Activated CD4-positive, alpha-beta T cell treated with anti-CD3 and anti-CD28 coated beads, Interleukin-2, amount 10 ng/mL, durations not matched to agents 24 days and 14 days (primary cell): ENCODE data around the gene RBM44. TPM values are rescaled to one million over a fixed set of nuclear protein-coding genes. Genes with fewer than 3 reads are reported as not detected.

Experiments used
- DNase-seq: peaks from one replicate; pipeline ENCODE4 v3.0.0; 2022
- H3K27ac Mint-ChIP-seq: one replicate; pipeline ENCODE4 v1.8.0; 2022; ENCODE audit warnings: mild to moderate bottlenecking, mixed read lengths
- H3K27me3 Mint-ChIP-seq: one replicate; pipeline ENCODE4 v1.8.0; 2022; ENCODE audit warnings: mixed read lengths
- H3K36me3 Mint-ChIP-seq: one replicate; pipeline ENCODE4 v1.8.0; 2022; ENCODE audit warnings: low read depth, mild to moderate bottlenecking, mixed read lengths
- H3K4me1 Mint-ChIP-seq: one replicate; pipeline ENCODE4 v1.8.0; 2021; ENCODE audit warnings: mixed read lengths
- H3K4me3 Mint-ChIP-seq: one replicate; pipeline ENCODE4 v1.8.0; 2022; ENCODE audit warnings: mild to moderate bottlenecking, moderate library complexity, mixed read lengths
- H3K9me3 Mint-ChIP-seq: one replicate; pipeline ENCODE4 v1.8.0; 2021; ENCODE audit warnings: mixed read lengths
- intact Hi-C: fragments of 100-400 bp; cut with micrococcal nuclease; formaldehyde crosslinking; loops from one replicate; pipeline ENCODE4 v1.15.1; 2023
- total RNA-seq: library from RNA; stranded (reverse); gene quantifications from 2 replicates; pipeline ENCODE4 v1.2.3, GENCODE V29; 2022

RBM44 gene
- total RNA-seq, 1 donor from 2014 or later, result 0.42 TPM

GRCh38 chr2:237854295-237854694, 55.7 kb downstream of the RBM44 start:
- peaks cover 8% of the 10 kb centered on the region for H3K4me1 Mint-ChIP-seq
- H3K27ac Mint-ChIP-seq, result no peak overlapping the region
- H3K9me3 Mint-ChIP-seq, result no peaks in the 10 kb centered on the region
- no peaks in the 10 kb centered on the region for H3K36me3 Mint-ChIP-seq
- peak; percentile 37 for DNase-seq
- H3K4me3 Mint-ChIP-seq, result no peak overlapping the region
- H3K27me3 Mint-ChIP-seq, result peaks cover 48% of the 10 kb centered on the region
- intact Hi-C loops, result loop anchor here (10.0 kb wide), 2 partner anchors 161 to 281 kb away; partner anchors contain the start of gene KLHL30

DNA sequence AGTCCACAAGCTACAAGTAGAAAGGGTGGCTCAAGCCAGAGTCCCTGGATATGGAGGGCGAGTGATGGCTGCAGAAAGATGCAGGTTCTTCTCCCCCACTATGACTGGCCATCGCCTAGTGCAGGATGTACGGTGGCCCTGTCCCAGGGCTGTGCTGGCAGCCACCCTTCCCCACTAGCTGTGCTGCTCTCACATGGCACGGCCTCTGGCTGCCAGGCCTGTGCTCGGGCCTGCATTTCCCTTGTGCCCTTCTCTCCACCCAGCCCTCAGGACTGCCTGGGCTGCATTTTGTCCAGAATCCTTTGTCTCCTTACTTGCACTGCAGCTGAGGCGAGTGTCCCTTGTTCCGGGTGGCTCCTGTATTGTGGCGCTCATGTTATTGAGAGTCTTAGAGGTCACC, 59.2 kb downstream of the RBM44 start:
- Mint-ChIP-seq H3K27ac (no peak overlapping the region), H3K4me3 (no peak overlapping the region), H3K27me3 (peaks cover 55% of the 10 kb centered on the region), H3K9me3 (no peaks in the 10 kb centered on the region), H3K4me1 (peaks cover 12% of the 10 kb centered on the region), H3K36me3 (no peaks in the 10 kb centered on the region)
- intact Hi-C loops, result loop anchor here (1.0 to 10.0 kb wide), 6 partner anchors 41 to 406 kb away; partner anchors contain the start of gene KLHL30
- DNase-seq, result peak; percentile 45

GRCh38 chr2:237858294-237859081, 59.9 kb downstream of the RBM44 start:
- peaks cover 52% of the 10 kb centered on the region for H3K27me3 Mint-ChIP-seq
- H3K4me3 Mint-ChIP-seq, result peak overlapping the region; percentile 65
- DNase-seq, result peak; percentile 87
- intact Hi-C loops, result loop anchor here (1.0 to 10.0 kb wide), 6 partner anchors 40 to 405 kb away; partner anchors contain the start of gene KLHL30
- H3K36me3 Mint-ChIP-seq, result no peaks in the 10 kb centered on the region
- H3K9me3 Mint-ChIP-seq, result no peaks in the 10 kb centered on the region
- H3K27ac Mint-ChIP-seq, result peak overlapping the region; percentile 30
- H3K4me1 Mint-ChIP-seq, result peaks cover 12% of the 10 kb centered on the region

GRCh38 chr2:237859082-237859433, 60.5 kb downstream of the RBM44 start:
- Mint-ChIP-seq H3K9me3 (no peaks in the 10 kb centered on the region), H3K4me3 (peak overlapping the region; percentile 65), H3K36me3 (no peaks in the 10 kb centered on the region), H3K27me3 (peaks cover 50% of the 10 kb centered on the region), H3K27ac (peak overlapping the region; percentile 0), H3K4me1 (peaks cover 12% of the 10 kb centered on the region)
- intact Hi-C loops, result loop anchor here (2.0 to 10.0 kb wide), 4 partner anchors 40 to 276 kb away; partner anchors contain the start of gene KLHL30
- DNase-seq, result no peak

DNA sequence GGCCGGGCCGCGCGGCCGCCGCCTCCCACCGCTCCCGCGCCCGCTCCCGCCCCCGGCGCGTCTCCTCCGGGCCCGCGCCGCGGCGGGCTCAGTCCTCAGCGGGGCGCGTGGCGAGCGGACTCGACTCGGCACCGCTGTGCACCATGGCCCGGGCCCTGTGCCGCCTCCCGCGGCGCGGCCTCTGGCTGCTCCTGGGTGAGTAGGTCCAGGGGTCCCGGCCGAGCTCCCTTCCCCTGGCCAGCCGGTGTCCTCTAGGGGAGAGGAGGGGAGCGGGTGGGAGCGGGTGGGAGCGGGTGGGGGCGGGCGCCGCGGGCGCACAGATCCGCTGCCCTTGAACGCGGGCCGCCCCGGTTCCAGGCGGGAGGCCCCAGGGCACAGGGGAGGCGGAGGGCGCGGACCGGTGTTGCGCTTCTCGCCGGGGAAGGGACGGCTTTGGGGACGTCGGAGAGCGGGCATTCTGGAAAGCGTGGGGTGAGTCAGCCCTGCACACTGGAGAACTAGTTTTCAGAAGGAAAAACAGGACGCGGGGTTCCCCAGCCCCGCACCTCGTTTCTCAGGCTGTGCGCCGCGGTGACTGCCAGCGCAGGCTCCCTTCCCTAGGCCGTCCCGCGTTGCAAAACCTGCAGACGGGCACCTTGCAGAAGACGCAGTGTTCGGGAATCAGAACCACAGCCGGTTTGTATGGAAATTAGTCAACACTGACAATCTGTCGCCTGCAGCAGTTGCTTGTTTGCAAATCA, 61.1 kb downstream of the RBM44 start, which contains the start of gene RAMP1:
RAMP1 (plus strand) TSS at position 91 of the 740 bp plus-strand sequence; CDS start at position 144, 53 bp downstream.
- H3K27ac Mint-ChIP-seq, result peak within 1 kb of the TSS; percentile 30
- no peaks in the 10 kb centered on the region for H3K9me3 Mint-ChIP-seq
- peaks cover 14% of the 10 kb centered on the region for H3K4me1 Mint-ChIP-seq
- intact Hi-C loops, result loop anchor here (2.0 to 10.0 kb wide), 4 partner anchors 39 to 275 kb away; partner anchors contain the start of gene KLHL30
- peak within 1 kb of the TSS; percentile 81 for H3K4me3 Mint-ChIP-seq
- H3K27me3 Mint-ChIP-seq, result peaks cover 47% of the 10 kb centered on the region
- DNase-seq, result peak; percentile 73
- no peaks in the 10 kb centered on the region for H3K36me3 Mint-ChIP-seq

DNA sequence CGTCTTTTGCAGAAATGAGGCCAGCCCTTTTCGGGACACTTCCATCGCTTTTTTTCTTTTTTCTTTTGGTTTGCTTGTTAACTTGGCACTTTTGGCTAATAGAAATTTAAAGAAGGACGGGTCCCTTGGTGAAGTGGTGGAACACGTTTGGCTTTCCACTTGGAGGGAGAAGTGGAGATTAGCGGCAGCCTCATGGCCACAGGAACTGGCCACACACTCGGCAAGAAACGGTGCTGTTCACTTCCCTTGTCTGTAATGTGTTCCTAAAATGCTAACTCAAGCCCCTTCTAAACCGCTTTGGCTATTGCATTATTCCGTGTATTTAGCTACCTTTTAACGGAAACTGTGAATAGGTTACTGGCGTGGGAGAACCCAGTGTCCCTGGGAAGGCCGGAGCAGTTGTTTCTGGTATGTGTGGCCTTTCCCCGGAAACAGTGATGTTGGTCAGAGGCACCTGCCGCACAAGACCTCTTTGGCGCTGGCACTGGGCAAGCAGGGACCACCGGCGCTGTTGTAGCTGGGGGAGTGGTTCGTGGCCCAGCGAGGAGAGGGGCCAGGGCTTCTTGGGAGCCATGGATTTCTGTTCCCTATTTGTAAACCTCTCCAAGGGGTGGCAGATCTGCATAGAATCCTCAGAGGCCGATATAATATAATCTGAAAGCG, 61.8 kb downstream of the RBM44 start:
- H3K4me1 Mint-ChIP-seq, result peaks cover 17% of the 10 kb centered on the region
- peaks cover 41% of the 10 kb centered on the region for H3K27me3 Mint-ChIP-seq
- H3K36me3 Mint-ChIP-seq, result no peaks in the 10 kb centered on the region
- H3K27ac Mint-ChIP-seq, result no peak overlapping the region
- H3K4me3 Mint-ChIP-seq, result peak overlapping the region; percentile 81
- DNase-seq, result no peak
- intact Hi-C loops, result no loop called here
- H3K9me3 Mint-ChIP-seq, result no peaks in the 10 kb centered on the region

DNA sequence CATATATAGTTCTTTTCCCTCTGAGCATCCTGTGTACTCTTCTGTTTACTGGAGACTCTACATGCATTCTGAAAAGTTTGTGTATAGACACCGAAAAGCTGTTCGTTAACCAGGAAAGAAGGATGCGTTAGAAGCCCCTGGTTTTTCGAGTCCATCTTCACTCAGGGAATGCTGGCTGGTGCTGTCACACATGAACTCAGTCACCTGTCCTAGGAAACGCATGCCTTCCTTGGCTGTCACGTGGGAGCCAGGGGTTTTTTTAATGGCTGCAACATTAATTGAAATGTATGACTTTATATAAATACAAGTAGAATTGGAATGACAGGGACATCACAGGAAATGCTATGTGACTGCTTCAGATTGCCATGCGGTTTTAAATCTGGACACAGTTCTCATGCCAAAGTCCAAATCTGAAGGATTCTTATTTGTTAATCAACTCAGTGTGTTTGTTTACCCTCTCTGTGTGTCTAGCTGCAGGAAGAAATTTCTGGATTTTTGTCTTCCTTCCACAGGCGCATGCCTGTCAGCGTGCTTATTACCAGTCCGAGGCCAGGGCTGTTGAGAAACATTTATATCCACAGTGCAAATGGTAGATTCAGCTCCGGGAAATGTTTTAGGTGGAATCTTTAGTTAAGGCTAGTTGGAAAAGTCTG, 63.4 kb downstream of the RBM44 start:
- intact Hi-C loops, result no loop called here
- peaks cover 19% of the 10 kb centered on the region for H3K4me1 Mint-ChIP-seq
- no peak overlapping the region for H3K27ac Mint-ChIP-seq
- no peaks in the 10 kb centered on the region for H3K9me3 Mint-ChIP-seq
- H3K36me3 Mint-ChIP-seq, result no peaks in the 10 kb centered on the region
- DNase-seq, result no peak
- peaks cover 31% of the 10 kb centered on the region for H3K27me3 Mint-ChIP-seq
- no peak overlapping the region for H3K4me3 Mint-ChIP-seq

GRCh38 chr2:237862528-237862895, 63.9 kb downstream of the RBM44 start:
- H3K27ac Mint-ChIP-seq, result no peak overlapping the region
- H3K4me3 Mint-ChIP-seq, result no peak overlapping the region
- DNase-seq, result no peak
- peaks cover 19% of the 10 kb centered on the region for H3K4me1 Mint-ChIP-seq
- peaks cover 33% of the 10 kb centered on the region for H3K27me3 Mint-ChIP-seq
- no peaks in the 10 kb centered on the region for H3K36me3 Mint-ChIP-seq
- intact Hi-C loops, result no loop called here
- no peaks in the 10 kb centered on the region for H3K9me3 Mint-ChIP-seq

- Mint-ChIP-seq H3K9me3 (no peaks in the 10 kb centered on the region), H3K27me3 (peaks cover 31% of the 10 kb centered on the region), H3K36me3 (no peaks in the 10 kb centered on the region), H3K27ac (no peak overlapping the region), H3K4me1 (peaks cover 19% of the 10 kb centered on the region), H3K4me3 (no peak overlapping the region)
- DNase-seq, result no peak
- intact Hi-C loops, result no loop called here
Observed at GRCh38 chr2:237863102-237863511, 64.5 kb downstream of the RBM44 start.

- no peaks in the 10 kb centered on the region for H3K9me3 Mint-ChIP-seq
- no peaks in the 10 kb centered on the region for H3K36me3 Mint-ChIP-seq
- H3K4me3 Mint-ChIP-seq, result no peak overlapping the region
- H3K27me3 Mint-ChIP-seq, result peaks cover 30% of the 10 kb centered on the region
- intact Hi-C loops, result no loop called here
- peaks cover 17% of the 10 kb centered on the region for H3K4me1 Mint-ChIP-seq
- no peak for DNase-seq
- no peak overlapping the region for H3K27ac Mint-ChIP-seq
Observed at GRCh38 chr2:237863689-237864443, 65.3 kb downstream of the RBM44 start.

DNA sequence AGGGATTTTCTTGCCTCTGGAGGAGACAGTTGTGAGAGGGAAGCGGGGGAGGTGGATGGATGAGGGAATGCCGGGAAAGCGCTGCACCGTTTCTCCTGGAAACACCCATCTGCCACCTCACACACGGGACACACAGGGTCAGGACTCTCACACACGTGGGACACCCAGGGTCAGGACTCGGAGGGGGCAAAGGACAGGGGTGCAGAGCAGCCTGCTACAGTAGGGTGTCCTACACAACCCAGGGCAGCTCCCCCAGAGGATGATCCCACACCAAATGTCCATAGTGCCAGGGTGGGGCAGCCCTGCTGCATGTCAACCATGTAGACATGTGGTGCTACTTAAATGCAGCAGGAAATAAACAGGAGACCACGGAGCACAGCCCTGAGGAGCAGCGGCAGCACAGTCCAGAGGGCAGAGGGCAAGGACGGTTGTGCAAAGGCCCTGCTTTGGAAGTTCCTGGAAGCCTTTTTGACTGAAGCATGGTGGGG, 65.9 kb downstream of the RBM44 start:
- Mint-ChIP-seq H3K4me1 (peaks cover 21% of the 10 kb centered on the region), H3K9me3 (no peaks in the 10 kb centered on the region), H3K36me3 (no peaks in the 10 kb centered on the region), H3K27ac (no peak overlapping the region), H3K4me3 (no peak overlapping the region), H3K27me3 (peaks cover 34% of the 10 kb centered on the region)
- intact Hi-C loops, result no loop called here
- DNase-seq, result no peak

DNA sequence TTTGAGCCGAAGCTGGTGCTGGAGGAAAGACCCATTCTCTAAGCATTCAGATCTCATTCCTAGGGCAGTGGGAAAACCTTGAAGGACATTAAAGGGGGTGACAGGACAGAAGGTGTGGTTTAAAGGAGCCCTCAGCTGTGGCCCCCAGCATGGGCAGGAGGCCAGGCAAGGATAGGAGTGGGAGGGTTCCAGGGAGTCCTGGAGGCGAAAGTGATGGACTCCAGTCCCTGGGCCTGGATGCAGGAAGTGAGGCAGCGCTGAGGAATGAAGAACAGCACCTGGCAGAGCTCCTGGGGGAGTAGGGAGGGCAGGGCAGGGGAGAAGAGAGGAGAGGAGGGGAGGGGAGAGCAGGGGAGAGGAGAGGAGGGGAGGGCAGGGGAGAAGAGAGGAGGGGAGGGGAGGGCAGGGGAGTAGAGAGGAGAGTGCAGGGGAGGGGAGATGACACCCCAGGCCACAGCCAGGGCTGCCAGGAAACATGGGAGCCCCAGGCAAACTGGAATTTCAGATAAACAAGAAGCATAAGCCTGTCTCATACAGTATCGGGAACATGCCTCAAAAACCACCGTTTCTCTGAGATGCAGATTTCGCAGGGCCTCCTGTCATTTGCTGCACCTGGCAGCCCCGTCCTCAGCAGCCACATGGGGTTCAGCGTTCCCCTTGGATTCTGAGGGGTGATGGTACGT, 66.5 kb downstream of the RBM44 start:
- H3K4me3 Mint-ChIP-seq, result no peak overlapping the region
- no peak overlapping the region for H3K27ac Mint-ChIP-seq
- no peaks in the 10 kb centered on the region for H3K36me3 Mint-ChIP-seq
- peaks cover 35% of the 10 kb centered on the region for H3K27me3 Mint-ChIP-seq
- H3K9me3 Mint-ChIP-seq, result no peaks in the 10 kb centered on the region
- intact Hi-C loops, result no loop called here
- no peak for DNase-seq
- peaks cover 22% of the 10 kb centered on the region for H3K4me1 Mint-ChIP-seq
